Measurements from ENCODE around the gene NFYC.

Gene NFYC

GRCh38 chr1:40706626-40707025 is 15.1 kb downstream of the NFYC start:
- POLR2A ChIA-PET, result no interaction called here
- no peak overlapping the region for H3K4me3 ChIP-seq (ENCODE audit: low read depth, low read length)
- TF ChIP-seq CTCF (IDR thresholded peaks at IDR 0.05; ENCODE audit: insufficient read depth, low read length, missing control alignments), result no peak
- CTCF ChIA-PET, result interaction anchor here (0.6 to 1.3 kb wide), 3 partner anchors 9 to 15 kb away, joined by 3 to 5 read pairs (median 5); partner anchors contain the start of gene NFYC
- DNase-seq (ENCODE audit: low read depth, low spot score), result no peak

GRCh38 chr1:40708750-40709099 is 17.2 kb downstream of the NFYC start:
- no peak for TF ChIP-seq CTCF (IDR thresholded peaks at IDR 0.05; ENCODE audit: insufficient read depth, low read length, missing control alignments)
- ChIA-PET POLR2A (no interaction called here), CTCF (interaction anchor here (1.1 to 2.6 kb wide), 3 partner anchors 32 to 142 kb away, joined by 3 to 7 read pairs (median 3); no protein-coding TSS in a partner anchor)
- peak overlapping the region; percentile 68 for H3K4me3 ChIP-seq (ENCODE audit: low read depth, low read length)
- peak; percentile 42 for DNase-seq (ENCODE audit: low read depth, low spot score)

GRCh38 chr1:40709100-40709801 is 17.7 kb downstream of the NFYC start:
- POLR2A ChIA-PET, result interaction anchor here (1.5 kb wide), 1 partner anchor 18 kb away, joined by 10 read pairs; the partner anchor contains the start of gene NFYC
- DNase-seq (ENCODE audit: low read depth, low spot score), result peak; percentile 80
- TF ChIP-seq CTCF (IDR thresholded peaks at IDR 0.05; ENCODE audit: insufficient read depth, low read length, missing control alignments), result no peak
- CTCF ChIA-PET, result interaction anchor here (1.1 to 2.6 kb wide), 4 partner anchors 26 to 141 kb away, joined by 3 to 7 read pairs (median 3); no protein-coding TSS in a partner anchor
- H3K4me3 ChIP-seq (ENCODE audit: low read depth, low read length), result peak overlapping the region; percentile 68

- POLR2A ChIA-PET, result interaction anchor here (1.5 kb wide), 1 partner anchor 18 kb away, joined by 10 read pairs; the partner anchor contains the start of gene NFYC
- TF ChIP-seq CTCF (IDR thresholded peaks at IDR 0.05; ENCODE audit: insufficient read depth, low read length, missing control alignments), result no peak
- CTCF ChIA-PET, result interaction anchor here (1.1 to 2.6 kb wide), 4 partner anchors 26 to 140 kb away, joined by 3 to 7 read pairs (median 4); no protein-coding TSS in a partner anchor
- H3K4me3 ChIP-seq (ENCODE audit: low read depth, low read length), result peak overlapping the region; percentile 68
- no peak for DNase-seq (ENCODE audit: low read depth, low spot score)
Observed at GRCh38 chr1:40709802-40710278, 18.3 kb downstream of the NFYC start.

- DNase-seq (ENCODE audit: low read depth, low spot score), result no peak
- CTCF ChIA-PET, result interaction anchor here (0.8 to 1.4 kb wide), 5 partner anchors 12 to 54 kb away, joined by 3 to 4 read pairs (median 3); no protein-coding TSS in a partner anchor
- TF ChIP-seq CTCF (IDR thresholded peaks at IDR 0.05; ENCODE audit: insufficient read depth, low read length, missing control alignments), result no peak
- POLR2A ChIA-PET, result interaction anchor here (1.5 kb wide), 1 partner anchor 19 kb away, joined by 10 read pairs; the partner anchor contains the start of gene NFYC
- peak overlapping the region; percentile 40 for H3K4me3 ChIP-seq (ENCODE audit: low read depth, low read length)
Observed at GRCh38 chr1:40710581-40711315, 19.2 kb downstream of the NFYC start.
